IMR-90 (cell line): ENCODE measurements around the gene ABL1. TPM values are rescaled to one million over a fixed set of nuclear protein-coding genes. Genes with fewer than 3 reads are reported as not detected.

Source experiments
- ATAC-seq: fragments of 200-7000 bp; cut with Tn5 transposase; 2 replicates; pipeline ENCODE4 v1.9.1; 2020; ENCODE audit warnings: low read depth, mild to moderate bottlenecking, moderate library complexity
- BruUV-seq: library from RNA; stranded (reverse); fragments of 400-500 nt; replicated peaks from 2 replicates; lab custom pipeline; 2021; lab: Mats Ljungman, UMichigan
- CTCF ChIA-PET: fragments of 300-600 bp; formaldehyde crosslinking; extraction: SDS; loops from one replicate; lab custom pipeline; 2021; ENCODE audit warnings: antibody characterized with exemption; lab: Yijun Ruan, JAX
- POLR2A ChIA-PET: fragments of 300-600 bp; sonication (Branson Sonifier 250); formaldehyde crosslinking; loops from one replicate; lab custom pipeline; 2022; ENCODE audit warnings: antibody characterized with exemption; ENCODE audit not compliant: unreplicated experiment; lab: Charles Lee
- DNase-seq: peaks from one replicate; pipeline ENCODE4 v3.0.0; 2013
- H2AFZ ChIP-seq: replicated peaks from 2 replicates; pipeline ENCODE3; 2013; ENCODE audit warnings: low read length, mild to moderate bottlenecking; ENCODE audit not compliant: poor library complexity
- H2AK5ac ChIP-seq: 2 replicates; pipeline ENCODE4 v1.6.1; 2013; ENCODE audit warnings: low read depth, low read length, inconsistent platforms
- H2AK9ac ChIP-seq: replicated peaks from 2 replicates; pipeline ENCODE3; 2013; ENCODE audit warnings: mild to moderate bottlenecking, low read depth, low read length, moderate library complexity; ENCODE audit not compliant: poor library complexity
- H2BK120ac ChIP-seq: 2 replicates; pipeline ENCODE4 v1.6.1; 2013; ENCODE audit warnings: low read depth, low read length, inconsistent platforms
- H2BK15ac ChIP-seq: 3 replicates; pipeline ENCODE4 v1.6.1; 2013; ENCODE audit warnings: low read depth, low read length, inconsistent platforms
- H2BK20ac ChIP-seq: 2 replicates; pipeline ENCODE4 v1.6.1; 2013; ENCODE audit warnings: low read depth, mild to moderate bottlenecking, inconsistent platforms, low read length, moderate library complexity
- H2BK5ac ChIP-seq: 2 replicates; pipeline ENCODE4 v1.6.1; 2013; ENCODE audit warnings: mild to moderate bottlenecking, low read depth, low read length, inconsistent platforms; ENCODE audit not compliant: poor library complexity, severe bottlenecking
- H3K14ac ChIP-seq: replicated peaks from 2 replicates; pipeline ENCODE4 v1.6.1; 2013; ENCODE audit warnings: low read depth, low read length, inconsistent platforms
- H3K18ac ChIP-seq: 2 replicates; pipeline ENCODE4 v1.6.1; 2013; ENCODE audit warnings: low read depth, low read length, control low read depth
- H3K23ac ChIP-seq: 2 replicates; pipeline ENCODE4 v1.6.1; 2013; ENCODE audit warnings: low read depth, low read length, inconsistent platforms
- H3K27ac ChIP-seq: 2 replicates; pipeline ENCODE4 v1.5.1; 2013; ENCODE audit warnings: mild to moderate bottlenecking, control low read depth, low read length; ENCODE audit not compliant: insufficient read depth
- H3K27me3 ChIP-seq: 2 replicates; pipeline ENCODE4 v1.6.1; 2013; ENCODE audit warnings: low read length; ENCODE audit not compliant: control insufficient read depth, insufficient read depth
- H3K36me3 ChIP-seq: 2 replicates; pipeline ENCODE4 v1.6.1; 2013; ENCODE audit warnings: low read length, mixed read lengths; ENCODE audit not compliant: control insufficient read depth, insufficient read depth
- H3K4ac ChIP-seq: 2 replicates; pipeline ENCODE4 v1.6.1; 2013; ENCODE audit warnings: low read depth, low read length, inconsistent platforms
- H3K4me1 ChIP-seq: 2 replicates; pipeline ENCODE4 v1.6.1; 2013; ENCODE audit warnings: low read length, mixed read lengths; ENCODE audit not compliant: control insufficient read depth, insufficient read depth
- H3K4me2 ChIP-seq: 2 replicates; pipeline ENCODE4 v1.6.1; 2013; ENCODE audit warnings: low read depth, mild to moderate bottlenecking, control low read depth, low read length, moderate library complexity
- H3K4me3 ChIP-seq: 2 replicates; pipeline ENCODE4 v1.5.1; 2013; ENCODE audit warnings: low read depth, mild to moderate bottlenecking, control low read depth, low read length, moderate library complexity; ENCODE audit not compliant: insufficient read depth
- H3K56ac ChIP-seq: 2 replicates; pipeline ENCODE4 v1.6.1; 2013; ENCODE audit warnings: low read length, inconsistent platforms; ENCODE audit not compliant: insufficient read depth; ENCODE audit errors: extremely low read depth
- H3K79me1 ChIP-seq, 2 experiments: 2 replicates each; pipeline ENCODE4 v1.6.1; 2013; ENCODE audit warnings: low read length in 2 of 2, inconsistent platforms in 1 of 2, low read depth in 1 of 2
- H3K9ac ChIP-seq: 2 replicates; pipeline ENCODE4 v1.6.1; 2013; ENCODE audit warnings: low read depth, low read length, control low read depth
- H3K9me1 ChIP-seq: 2 replicates; pipeline ENCODE4 v1.6.1; 2013; ENCODE audit warnings: low read length, inconsistent platforms; ENCODE audit not compliant: insufficient read depth
- H3K9me3 ChIP-seq: 2 replicates; pipeline ENCODE4 v1.6.1; 2013; ENCODE audit warnings: low read length; ENCODE audit not compliant: control insufficient read depth, insufficient read depth
- H4K20me1 ChIP-seq: 2 replicates; pipeline ENCODE4 v1.6.1; 2013; ENCODE audit warnings: low read length, inconsistent platforms; ENCODE audit not compliant: insufficient read depth
- H4K5ac ChIP-seq: 2 replicates; pipeline ENCODE4 v1.6.1; 2013; ENCODE audit warnings: mild to moderate bottlenecking, low read depth, low read length, control low read depth
- H4K8ac ChIP-seq, 2 experiments: 2 replicates each; pipeline ENCODE4 v1.6.1; 2013; ENCODE audit warnings: low read depth in 2 of 2, low read length in 2 of 2, control low read depth in 1 of 2, inconsistent platforms in 1 of 2
- H4K91ac ChIP-seq: 2 replicates; pipeline ENCODE4 v1.6.1; 2013; ENCODE audit warnings: low read depth, low read length, inconsistent platforms; ENCODE audit not compliant: insufficient read depth
- BHLHE40 ChIP-seq: fragments of 150-350 bp; IDR thresholded peaks from 2 replicates; pipeline ENCODE4 v1.6.1; 2016; ENCODE audit warnings: mild to moderate bottlenecking, low read depth, low read length
- CEBPB ChIP-seq: IDR thresholded peaks from 2 replicates; pipeline ENCODE4 v1.6.1; 2012; ENCODE audit warnings: low read depth, low read length, improper control_type of control experiment
- CHD1 ChIP-seq: IDR thresholded peaks from 2 replicates; pipeline ENCODE4 v1.6.1; 2012; ENCODE audit warnings: low read depth, low read length, improper control_type of control experiment
- CTCF ChIP-seq: conservative IDR thresholded peaks from 2 replicates; pipeline ENCODE4 v1.5.1; 2012; ENCODE audit warnings: mild to moderate bottlenecking, low read depth, low read length, improper control_type of control experiment
- FOS ChIP-seq: fragments of 150-350 bp; IDR thresholded peaks from 2 replicates; pipeline ENCODE4 v1.6.1; 2016; ENCODE audit warnings: low read depth, low read length
- MAFK ChIP-seq: IDR thresholded peaks from 2 replicates; pipeline ENCODE4 v1.6.1; 2012; ENCODE audit warnings: low read depth, low read length, improper control_type of control experiment
- MAZ ChIP-seq: IDR thresholded peaks from 2 replicates; pipeline ENCODE4 v1.6.1; 2012; ENCODE audit warnings: low read depth, mild to moderate bottlenecking, low read length, improper control_type of control experiment, moderate library complexity, borderline replicate concordance
- MXI1 ChIP-seq: IDR thresholded peaks from 2 replicates; pipeline ENCODE4 v1.6.1; 2012; ENCODE audit warnings: low read depth, mild to moderate bottlenecking, low read length, moderate library complexity, borderline replicate concordance
- NFE2L2 ChIP-seq: fragments of 150-350 bp; IDR thresholded peaks from 2 replicates; pipeline ENCODE4 v1.6.1; 2016; ENCODE audit warnings: low read depth, mild to moderate bottlenecking, low read length
- POLR2A ChIP-seq: IDR thresholded peaks from 2 replicates; pipeline ENCODE4 v1.6.1; 2012; ENCODE audit warnings: mild to moderate bottlenecking, low read depth, low read length
- RAD21 ChIP-seq: IDR thresholded peaks from 2 replicates; pipeline ENCODE4 v1.6.1; 2012; ENCODE audit warnings: low read length, improper control_type of control experiment
- RCOR1 ChIP-seq: IDR thresholded peaks from 2 replicates; pipeline ENCODE4 v1.6.1; 2012; ENCODE audit warnings: mild to moderate bottlenecking, low read length, improper control_type of control experiment; ENCODE audit not compliant: insufficient replicate concordance
- RFX5 ChIP-seq: IDR thresholded peaks from 2 replicates; pipeline ENCODE4 v1.8.0; 2012; ENCODE audit warnings: low read depth, mild to moderate bottlenecking, low read length, moderate library complexity
- SMC3 ChIP-seq: fragments of 150-350 bp; IDR thresholded peaks from 2 replicates; pipeline ENCODE4 v1.6.1; 2016; ENCODE audit warnings: low read depth, mild to moderate bottlenecking, antibody characterized with exemption, low read length, moderate library complexity
- USF2 ChIP-seq: fragments of 150-350 bp; IDR thresholded peaks from 2 replicates; pipeline ENCODE4 v1.6.1; 2017; ENCODE audit warnings: mild to moderate bottlenecking, antibody characterized with exemption, low read length, low read depth
- WGBS, 2 experiments: methylation state at CpG; one replicate each; pipeline versions ENCODE4 v1.1.5 to v1.1.7; 2013; ENCODE audit warnings: missing lambda C conversion rate in 2 of 2; ENCODE audit not compliant: insufficient read length in 1 of 2; ENCODE audit errors: extremely low coverage in 2 of 2; 5-methylcytosine and 5-hydroxymethylcytosine counted together
- dilution Hi-C: fragments of 300-500 bp; cut with HindIII; formaldehyde crosslinking; loops from one replicate; pipeline ENCODE4 v1.14.3; 2018; ENCODE audit warnings: low sequenced_read_pairs; ENCODE audit not compliant: unreplicated experiment
- in situ Hi-C: fragments of 300-500 bp; cut with MboI; formaldehyde crosslinking; loops from 3 replicates; pipeline ENCODE4 v1.14.3; 2019; ENCODE audit warnings: low sequenced_read_pairs, inconsistent platforms, mixed read lengths
- intact Hi-C: fragments of 100-400 bp; cut with micrococcal nuclease; formaldehyde crosslinking; loops from 2 replicates; pipeline ENCODE4 v1.10.0; 2022
- polyA plus RNA-seq, 3 experiments: library from polyadenylated mRNA; depleted of rRNA; stranded (reverse); fragments of >200 nt; gene quantifications; 2 replicates each; pipeline ENCODE4 v1.2.3, GENCODE V29; 2012; ENCODE audit warnings: low replicate concordance in 1 of 3
- total RNA-seq: library from RNA; depleted of rRNA; stranded (reverse); fragments of >200 nt; gene quantifications from 2 replicates; pipeline ENCODE4 v1.2.3, GENCODE V29; 2012
- TF ChIP-seq, protein P1 (sequence below): fragments of 150-350 bp; IDR thresholded peaks from 2 replicates; pipeline ENCODE4 v1.6.1; 2016; ENCODE audit warnings: low read depth, mild to moderate bottlenecking, low read length, moderate library complexity, borderline replicate concordance

ABL1 gene
- total and polyA plus RNA-seq, 2 of the 4 experiments (the other 2 are of a cell fraction) = 33.7 to 49.1 TPM

DNA sequence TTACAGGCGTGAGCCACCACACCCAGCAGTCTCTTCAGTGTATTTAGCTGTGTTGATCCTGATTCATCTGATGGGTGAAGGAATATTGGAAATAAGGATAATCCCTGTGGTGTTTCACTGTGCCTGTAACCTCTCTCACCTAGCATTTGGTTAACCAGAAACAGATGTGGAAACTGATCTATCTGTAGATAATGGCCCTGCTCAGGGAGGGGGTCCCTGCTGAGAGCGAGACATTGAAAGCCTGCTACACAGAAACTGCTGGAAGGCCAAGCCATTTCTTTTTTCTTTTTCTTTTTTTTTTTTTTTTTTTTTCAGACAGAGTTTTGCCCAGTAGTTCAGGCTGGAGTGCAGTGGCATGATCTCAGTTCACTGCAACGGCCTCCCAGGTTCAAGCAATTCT, 33.2 kb downstream of the ABL1 start:
- peaks cover 3% of the 10 kb centered on the region; the same call in 1 of the 2 replicates for H3K4me1 ChIP-seq
- no peak overlapping the region for H2BK15ac ChIP-seq
- CTCF ChIA-PET = interaction anchor here (1.2 kb wide), 1 partner anchor 100 kb away, joined by 3 read pairs; no protein-coding TSS in a partner anchor
- dilution Hi-C loops (no loop called here), intact Hi-C loops (no loop called here), in situ Hi-C loops (no loop called here)
- no peaks in the 10 kb centered on the region for H3K9me3 ChIP-seq
- POLR2A ChIA-PET = no interaction called here
- ATAC-seq (no peak), DNase-seq (no peak)
- no peak overlapping the region for H3K4me3 ChIP-seq
- H3K9me1 ChIP-seq = no peaks in the 10 kb centered on the region
- H3K18ac ChIP-seq = no peak overlapping the region
- no peak overlapping the region for H3K27ac ChIP-seq
- no peak overlapping the region for H3K23ac ChIP-seq
- H3K9ac ChIP-seq = no peak overlapping the region
- peaks cover 52% of the 10 kb centered on the region for H3K36me3 ChIP-seq
- H3K4ac ChIP-seq = no peak overlapping the region
- H4K20me1 ChIP-seq = peaks cover 64% of the 10 kb centered on the region
- H2BK20ac ChIP-seq = no peak overlapping the region
- no peak overlapping the region for H4K8ac ChIP-seq
- H2BK120ac ChIP-seq = no peak overlapping the region
- WGBS, 2 experiments = 100% methylated on average over 1 of the region's 3 CpGs; no CpG with 5 or more reads in 1 of the 2 experiments
- H3K79me1 ChIP-seq = peaks cover 44 to 93% of the 10 kb centered on the region in 2 experiments
- no peak overlapping the region for H3K4me2 ChIP-seq
- no peak overlapping the region for H4K91ac ChIP-seq
- no peak for TF ChIP-seq CEBPB
- no peak for TF ChIP-seq USF2
- TF ChIP-seq SMC3 = no peak
- no peak for TF ChIP-seq POLR2A
- TF ChIP-seq RFX5 = no peak
- TF ChIP-seq CHD1 = no peak
- TF ChIP-seq MXI1 = no peak
- no peak for TF ChIP-seq RAD21
- no peak for TF ChIP-seq FOS
- TF ChIP-seq, protein P1, sequence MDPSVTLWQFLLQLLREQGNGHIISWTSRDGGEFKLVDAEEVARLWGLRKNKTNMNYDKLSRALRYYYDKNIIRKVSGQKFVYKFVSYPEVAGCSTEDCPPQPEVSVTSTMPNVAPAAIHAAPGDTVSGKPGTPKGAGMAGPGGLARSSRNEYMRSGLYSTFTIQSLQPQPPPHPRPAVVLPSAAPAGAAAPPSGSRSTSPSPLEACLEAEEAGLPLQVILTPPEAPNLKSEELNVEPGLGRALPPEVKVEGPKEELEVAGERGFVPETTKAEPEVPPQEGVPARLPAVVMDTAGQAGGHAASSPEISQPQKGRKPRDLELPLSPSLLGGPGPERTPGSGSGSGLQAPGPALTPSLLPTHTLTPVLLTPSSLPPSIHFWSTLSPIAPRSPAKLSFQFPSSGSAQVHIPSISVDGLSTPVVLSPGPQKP = no peak
- no peak for TF ChIP-seq CTCF
- TF ChIP-seq RCOR1 = no peak
- TF ChIP-seq BHLHE40 = no peak
- TF ChIP-seq MAZ = no peak
- TF ChIP-seq MAFK = no peak
- TF ChIP-seq NFE2L2 = no peak
- BruUV-seq = no TSS peak
- H3K27me3 ChIP-seq = no peaks in the 10 kb centered on the region
- no peak overlapping the region for H2AK9ac ChIP-seq
- no peak overlapping the region for H4K5ac ChIP-seq
- no peak overlapping the region for H2BK5ac ChIP-seq
- H2AFZ ChIP-seq = no peak overlapping the region
- no peak overlapping the region for H3K56ac ChIP-seq
- no peak overlapping the region for H3K14ac ChIP-seq
- no peak overlapping the region for H2AK5ac ChIP-seq
